OCI-LY1 (cell line): ENCODE measurements around the gene DAP.

ENCODE experiments used
- H2AFZ ChIP-seq: fragments of 200-600 bp; sonication (generic), shearing (Covaris generic); 2 replicates; pipeline ENCODE4 v1.6.0; 2014; ENCODE audit warnings: antibody characterized with exemption, mild to moderate bottlenecking, low read length
- H3F3A ChIP-seq: fragments of 200-600 bp; sonication (generic), shearing (Covaris generic); 2 replicates; pipeline ENCODE4 v1.6.0; 2014; ENCODE audit warnings: mild to moderate bottlenecking, antibody characterized with exemption, low read length, moderate library complexity; ENCODE audit not compliant: insufficient read depth
- H3K27ac ChIP-seq: fragments of 200-600 bp; sonication (generic); 2 replicates; pipeline ENCODE4 v1.5.1; 2014; ENCODE audit warnings: low read length, mixed run types, mild to moderate bottlenecking, low read depth; ENCODE audit not compliant: poor library complexity, severe bottlenecking
- H3K27me3 ChIP-seq: fragments of 200-600 bp; sonication (generic); 2 replicates; pipeline ENCODE4 v1.6.0; 2014; ENCODE audit warnings: antibody characterized with exemption, mild to moderate bottlenecking, low read length, moderate library complexity; ENCODE audit not compliant: insufficient read depth
- H3K36me3 ChIP-seq: fragments of 200-600 bp; sonication (generic); 2 replicates; pipeline ENCODE4 v1.6.1; 2014; ENCODE audit warnings: mild to moderate bottlenecking, antibody characterized with exemption, low read length, moderate library complexity, mixed read lengths; ENCODE audit not compliant: insufficient read depth
- H3K4me1 ChIP-seq: fragments of 200-600 bp; sonication (generic); 2 replicates; pipeline ENCODE4 v1.5.1; 2014; ENCODE audit warnings: mild to moderate bottlenecking, low read length, moderate library complexity; ENCODE audit not compliant: insufficient read depth, severe bottlenecking
- H3K4me2 ChIP-seq: fragments of 200-600 bp; sonication (generic), shearing (Covaris generic); 2 replicates; pipeline ENCODE4 v1.6.1; 2014; ENCODE audit warnings: low read length
- H3K4me3 ChIP-seq: fragments of 200-600 bp; sonication (generic); 2 replicates; pipeline ENCODE4 v1.5.1; 2014; ENCODE audit warnings: low read length, low read depth, mild to moderate bottlenecking, mixed read lengths; ENCODE audit not compliant: poor library complexity, severe bottlenecking
- H3K79me2 ChIP-seq: fragments of 200-600 bp; shearing (Covaris generic); 2 replicates; pipeline ENCODE4 v1.6.1; 2016; ENCODE audit warnings: mixed run types, low read length, mixed read lengths; ENCODE audit not compliant: insufficient read depth
- H3K9ac ChIP-seq: fragments of 200-600 bp; sonication (generic), shearing (Covaris generic); 2 replicates; pipeline ENCODE4 v1.6.1; 2014; ENCODE audit warnings: mild to moderate bottlenecking, low read length, mixed read lengths
- H3K9me2 ChIP-seq: fragments of 200-600 bp; sonication (generic), shearing (Covaris generic); 2 replicates; pipeline ENCODE4 v1.6.1; 2014; ENCODE audit warnings: low read depth, mild to moderate bottlenecking, low read length, mixed read lengths
- H3K9me3 ChIP-seq: fragments of 200-600 bp; shearing (Covaris generic); 2 replicates; pipeline ENCODE4 v1.6.1; 2014; ENCODE audit warnings: low read length, mixed read lengths
- H4K20me1 ChIP-seq: fragments of 200-600 bp; sonication (generic), shearing (Covaris generic); 2 replicates; pipeline ENCODE4 v1.6.0; 2016; ENCODE audit warnings: mild to moderate bottlenecking, low read length; ENCODE audit not compliant: insufficient read depth
- EZH2 ChIP-seq: fragments of 200-600 bp; sonication (generic), shearing (Covaris generic); IDR thresholded peaks from 2 replicates; pipeline ENCODE4 v1.8.0; 2017; ENCODE audit warnings: borderline replicate concordance, mixed run types, mild to moderate bottlenecking, antibody characterized with exemption, low read length, moderate library complexity, mixed read lengths
- TF ChIP-seq, protein P1 (sequence below): fragments of 200-600 bp; sonication (generic), shearing (Covaris generic); IDR thresholded peaks from 2 replicates; pipeline ENCODE4 v1.5.1; 2017; ENCODE audit warnings: mild to moderate bottlenecking, antibody characterized with exemption, low read length, moderate library complexity, mixed read lengths

DAP gene

DNA sequence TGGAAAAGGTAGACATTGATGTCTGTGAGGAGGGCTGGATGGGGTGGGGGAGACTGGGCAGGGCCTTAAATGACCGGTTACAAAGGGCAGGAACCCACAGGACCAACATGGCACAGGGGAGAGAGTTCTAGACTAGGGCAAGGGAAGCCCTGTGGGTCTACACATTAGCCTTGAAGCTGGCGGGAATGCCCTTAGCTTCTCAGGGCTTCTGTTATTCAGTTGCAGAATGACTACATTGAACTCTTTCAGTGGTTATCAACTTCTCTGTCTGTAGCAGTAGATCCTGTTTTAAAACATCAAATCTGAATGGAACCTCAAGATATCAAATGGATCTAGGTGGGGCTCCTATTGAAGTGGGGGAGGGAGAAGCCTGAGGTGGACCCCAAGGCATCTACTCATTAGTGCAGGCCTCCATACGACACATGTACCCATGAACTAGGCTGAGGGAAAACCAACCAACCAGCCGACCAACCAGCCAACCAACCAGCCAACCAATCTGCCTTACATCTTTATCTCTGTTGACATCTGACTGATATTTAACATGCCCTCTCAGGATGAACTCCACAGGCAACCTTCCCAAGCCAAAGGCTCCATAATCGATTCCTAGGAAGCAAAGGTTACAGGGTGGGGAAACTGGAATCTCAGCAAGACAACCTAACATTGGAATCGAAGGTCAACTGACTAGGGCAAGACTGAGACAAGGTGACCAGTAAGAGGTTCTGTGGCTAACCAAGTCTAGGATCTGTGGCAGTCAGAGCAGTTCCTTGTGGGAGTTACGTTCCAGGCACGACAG is 48.3 kb downstream of the DAP start:
- Histone ChIP-seq H3K4me1 (no peaks in the 10 kb centered on the region), H3K27me3 (no peaks in the 10 kb centered on the region), H3K4me3 (no peak overlapping the region), H4K20me1 (no peaks in the 10 kb centered on the region), H3K9me2 (no peaks in the 10 kb centered on the region), H3K9ac (no peak overlapping the region), H3F3A (no peaks in the 10 kb centered on the region), H3K36me3 (no peaks in the 10 kb centered on the region; the same call in none of the 2 replicates), H2AFZ (no peak overlapping the region), H3K79me2 (no peaks in the 10 kb centered on the region), H3K27ac (no peak overlapping the region), H3K4me2 (no peak overlapping the region), H3K9me3 (no peaks in the 10 kb centered on the region)
- TF ChIP-seq, protein P1, sequence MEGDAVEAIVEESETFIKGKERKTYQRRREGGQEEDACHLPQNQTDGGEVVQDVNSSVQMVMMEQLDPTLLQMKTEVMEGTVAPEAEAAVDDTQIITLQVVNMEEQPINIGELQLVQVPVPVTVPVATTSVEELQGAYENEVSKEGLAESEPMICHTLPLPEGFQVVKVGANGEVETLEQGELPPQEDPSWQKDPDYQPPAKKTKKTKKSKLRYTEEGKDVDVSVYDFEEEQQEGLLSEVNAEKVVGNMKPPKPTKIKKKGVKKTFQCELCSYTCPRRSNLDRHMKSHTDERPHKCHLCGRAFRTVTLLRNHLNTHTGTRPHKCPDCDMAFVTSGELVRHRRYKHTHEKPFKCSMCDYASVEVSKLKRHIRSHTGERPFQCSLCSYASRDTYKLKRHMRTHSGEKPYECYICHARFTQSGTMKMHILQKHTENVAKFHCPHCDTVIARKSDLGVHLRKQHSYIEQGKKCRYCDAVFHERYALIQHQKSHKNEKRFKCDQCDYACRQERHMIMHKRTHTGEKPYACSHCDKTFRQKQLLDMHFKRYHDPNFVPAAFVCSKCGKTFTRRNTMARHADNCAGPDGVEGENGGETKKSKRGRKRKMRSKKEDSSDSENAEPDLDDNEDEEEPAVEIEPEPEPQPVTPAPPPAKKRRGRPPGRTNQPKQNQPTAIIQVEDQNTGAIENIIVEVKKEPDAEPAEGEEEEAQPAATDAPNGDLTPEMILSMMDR, result no peak
- TF ChIP-seq EZH2, result no peak

DNA sequence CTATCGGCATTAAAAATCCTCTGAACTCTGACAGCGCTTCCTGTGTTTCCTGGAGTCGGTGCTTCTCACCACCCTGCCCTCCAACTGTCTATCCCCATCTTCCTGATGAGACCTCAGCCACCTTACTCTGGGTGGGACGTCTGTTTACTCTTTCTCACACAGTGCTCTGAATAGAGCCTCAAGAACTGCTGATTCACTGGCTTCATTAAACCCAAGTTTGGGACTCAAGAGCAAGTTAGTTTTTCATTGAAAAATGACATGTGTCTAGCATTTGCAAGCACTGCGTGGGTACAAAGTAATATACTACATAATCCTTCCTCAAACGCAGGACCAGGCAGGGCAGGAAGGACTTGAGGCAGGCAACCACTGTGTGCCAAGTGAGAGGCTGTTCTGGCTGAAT is 49.5 kb downstream of the DAP start:
- Histone ChIP-seq H3K4me2 (no peak overlapping the region), H3K9me3 (no peaks in the 10 kb centered on the region), H4K20me1 (no peaks in the 10 kb centered on the region), H3K27me3 (no peaks in the 10 kb centered on the region), H3K79me2 (no peaks in the 10 kb centered on the region), H3K36me3 (peaks cover 4% of the 10 kb centered on the region), H3K4me1 (peaks cover 7% of the 10 kb centered on the region), H3K27ac (no peak overlapping the region), H3K4me3 (no peak overlapping the region), H3F3A (no peaks in the 10 kb centered on the region), H2AFZ (no peak overlapping the region), H3K9me2 (no peaks in the 10 kb centered on the region), H3K9ac (no peak overlapping the region)
- TF ChIP-seq, protein P1, result no peak
- no peak for TF ChIP-seq EZH2

DNA sequence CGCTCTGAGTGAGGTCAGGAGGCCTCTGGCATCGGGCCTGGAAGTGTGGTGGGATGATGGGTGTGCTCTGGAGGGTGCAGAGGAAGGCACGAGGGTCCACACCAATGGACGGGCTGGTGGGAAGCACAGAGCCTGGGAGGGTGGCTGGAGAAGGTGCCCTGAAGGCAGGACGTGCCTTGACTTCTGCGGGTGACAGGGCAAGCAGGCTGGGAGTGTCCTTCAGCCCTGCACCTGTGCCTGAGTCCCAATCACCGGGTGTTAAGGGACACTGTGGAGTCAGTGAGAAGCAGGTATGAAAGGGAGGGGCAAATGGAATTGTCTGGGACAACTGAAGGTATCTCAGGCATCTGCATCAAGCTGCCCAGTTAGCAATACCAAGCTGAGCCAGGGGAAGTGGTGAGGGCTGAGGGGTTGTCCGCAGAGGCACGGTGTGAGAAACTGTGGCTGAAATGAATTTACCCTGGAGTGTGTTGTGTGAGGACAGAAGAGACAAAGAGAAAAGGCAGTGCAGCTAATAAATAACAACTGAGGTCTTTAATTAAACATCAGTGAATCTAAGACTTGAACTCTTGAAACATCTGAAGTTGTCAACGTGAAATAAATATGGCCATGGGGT is 50.4 kb downstream of the DAP start:
- no peaks in the 10 kb centered on the region; the same call in 1 of the 2 replicates for H4K20me1 ChIP-seq
- no peak overlapping the region for H3K27ac ChIP-seq
- no peaks in the 10 kb centered on the region for H3K79me2 ChIP-seq
- peaks cover 15% of the 10 kb centered on the region for H3K4me1 ChIP-seq
- no peaks in the 10 kb centered on the region for H3K9me2 ChIP-seq
- no peak overlapping the region for H3K4me3 ChIP-seq
- no peaks in the 10 kb centered on the region for H3K27me3 ChIP-seq
- peaks cover 4% of the 10 kb centered on the region for H3K36me3 ChIP-seq
- no peak for TF ChIP-seq EZH2
- TF ChIP-seq, protein P1, result no peak
- no peaks in the 10 kb centered on the region for H3K9me3 ChIP-seq
- H3F3A ChIP-seq, result no peaks in the 10 kb centered on the region
- no peak overlapping the region for H2AFZ ChIP-seq
- no peak overlapping the region for H3K9ac ChIP-seq
- H3K4me2 ChIP-seq, result no peak overlapping the region
